PC-3 (cell line): ENCODE results near the gene AIG1. TPM values are rescaled to one million over a fixed set of nuclear protein-coding genes. Genes with fewer than 3 reads are reported as not detected.

ENCODE experiments used
- ATAC-seq: fragments of 200-7000 bp; cut with Tn5 transposase; 2 replicates; pipeline ENCODE4 v1.9.1; 2020; ENCODE audit warnings: mild to moderate bottlenecking, moderate library complexity
- BruUV-seq: library from RNA; stranded (reverse); fragments of 400-500 nt; replicated peaks from 2 replicates; lab custom pipeline; 2021; lab: Mats Ljungman, UMichigan
- CTCF ChIA-PET: fragments of 300-600 bp; sonication (Branson Sonifier 250); formaldehyde crosslinking; loops from one replicate; lab custom pipeline; 2022; ENCODE audit warnings: antibody characterized with exemption; lab: Charles Lee
- POLR2A ChIA-PET: fragments of 300-600 bp; sonication (Branson Sonifier 250); formaldehyde crosslinking; loops from one replicate; lab custom pipeline; 2022; ENCODE audit warnings: antibody characterized with exemption; ENCODE audit not compliant: unreplicated experiment; lab: Charles Lee
- DNase-seq: peaks from one replicate; pipeline ENCODE4 v3.0.0-alpha.2; 2015
- H2AFZ ChIP-seq: fragments of 300-600 bp; sonication (generic); 2 replicates; pipeline ENCODE4 v1.6.0; 2016; ENCODE audit warnings: antibody characterized with exemption, low read length
- H3F3A ChIP-seq: fragments of 300-600 bp; sonication (generic); one replicate; pipeline ENCODE4 v1.6.0; 2017; ENCODE audit warnings: antibody characterized with exemption, low read length, control low read depth, mild to moderate bottlenecking; ENCODE audit not compliant: unreplicated experiment
- H3K27ac ChIP-seq: fragments of 300-600 bp; sonication (generic); 2 replicates; pipeline ENCODE4 v1.5.1; 2016; ENCODE audit warnings: mild to moderate bottlenecking, low read length
- H3K27me3 ChIP-seq: fragments of 300-600 bp; sonication (generic); 2 replicates; pipeline ENCODE4 v1.6.1; 2016; ENCODE audit warnings: low read length, mixed read lengths
- H3K36me3 ChIP-seq: fragments of 300-600 bp; sonication (generic); 2 replicates; pipeline ENCODE4 v1.6.1; 2016; ENCODE audit warnings: low read depth, mixed run types, low read length, mixed read lengths
- H3K4me1 ChIP-seq: fragments of 300-600 bp; sonication (generic); 2 replicates; pipeline ENCODE4 v1.5.1; 2016; ENCODE audit warnings: low read length; ENCODE audit not compliant: insufficient read depth
- H3K4me2 ChIP-seq: fragments of 300-600 bp; sonication (generic); 2 replicates; pipeline ENCODE4 v1.6.0; 2016; ENCODE audit warnings: low read length
- H3K4me3 ChIP-seq: fragments of 300-600 bp; sonication (generic); 2 replicates; pipeline ENCODE4 v1.5.1; 2016; ENCODE audit warnings: mild to moderate bottlenecking, low read length, mixed read lengths
- H3K79me2 ChIP-seq: fragments of 300-600 bp; sonication (generic); 2 replicates; pipeline ENCODE4 v1.6.1; 2017; ENCODE audit warnings: low read length, mixed read lengths
- H3K9ac ChIP-seq: fragments of 300-600 bp; sonication (generic); 2 replicates; pipeline ENCODE4 v1.6.0; 2016; ENCODE audit warnings: mild to moderate bottlenecking, low read length
- H3K9me2 ChIP-seq: fragments of 300-600 bp; sonication (generic); replicated peaks from 2 replicates; pipeline ENCODE4 v1.6.1; 2016; ENCODE audit warnings: mixed run types, low read length, mixed read lengths
- H3K9me3 ChIP-seq: fragments of 300-600 bp; sonication (generic); 2 replicates; pipeline ENCODE4 v1.6.1; 2016; ENCODE audit warnings: low read length, mixed read lengths
- H4K20me1 ChIP-seq: fragments of 300-600 bp; sonication (generic); 2 replicates; pipeline ENCODE4 v1.6.1; 2016; ENCODE audit warnings: low read length, mixed read lengths
- CTCF ChIP-seq: fragments of 300-600 bp; sonication (generic); conservative IDR thresholded peaks from 2 replicates; pipeline ENCODE4 v1.5.1; 2017; ENCODE audit warnings: antibody characterized with exemption, low read depth, mild to moderate bottlenecking, low read length
- EZH2 ChIP-seq: fragments of 300-600 bp; sonication (generic); IDR thresholded peaks from one replicate; pipeline ENCODE4 v1.6.1; 2017; ENCODE audit warnings: antibody characterized with exemption, mild to moderate bottlenecking, low read length; ENCODE audit not compliant: unreplicated experiment
- EZH2phosphoT487 ChIP-seq: fragments of 300-600 bp; sonication (generic); IDR thresholded peaks from 2 replicates; pipeline ENCODE4 v1.6.1; 2018; ENCODE audit warnings: mild to moderate bottlenecking, antibody characterized with exemption, low read length, borderline replicate concordance
- intact Hi-C: fragments of 100-400 bp; cut with micrococcal nuclease; formaldehyde crosslinking; loops from 2 replicates; pipeline ENCODE4 v1.9.0; 2023
- total RNA-seq: library from RNA; depleted of rRNA; stranded (reverse); fragments of >200 nt; gene quantifications from 2 replicates; pipeline ENCODE4 v1.2.3, GENCODE V29; 2014

AIG1 gene
- total RNA-seq, 1 experiment from 2014 or later, result 32.7 TPM

GRCh38 chr6:143295932-143296331 lies 235.2 kb downstream of the AIG1 start:
- H4K20me1 ChIP-seq, result no peaks in the 10 kb centered on the region
- H3K4me3 ChIP-seq, result no peak overlapping the region
- CTCF ChIA-PET, result no interaction called here
- H3K4me1 ChIP-seq, result no peaks in the 10 kb centered on the region
- H3K9ac ChIP-seq, result no peak overlapping the region
- POLR2A ChIA-PET, result no interaction called here
- H3K36me3 ChIP-seq, result no peaks in the 10 kb centered on the region
- no peaks in the 10 kb centered on the region for H3K9me3 ChIP-seq
- intact Hi-C loops, result no loop called here
- no peaks in the 10 kb centered on the region for H3K27me3 ChIP-seq
- no peaks in the 10 kb centered on the region for H3K9me2 ChIP-seq
- BruUV-seq, result no TSS peak
- no peak overlapping the region for H3K4me2 ChIP-seq
- H3K79me2 ChIP-seq, result no peaks in the 10 kb centered on the region
- H2AFZ ChIP-seq, result no peak overlapping the region
- ATAC-seq (no peak), DNase-seq (no peak)
- no peak for TF ChIP-seq CTCF
- TF ChIP-seq EZH2phosphoT487, result no peak
- TF ChIP-seq EZH2, result no peak
- no peaks in the 10 kb centered on the region for H3F3A ChIP-seq
- H3K27ac ChIP-seq, result no peak overlapping the region

GRCh38 chr6:143298071-143298470 lies 237.4 kb downstream of the AIG1 start:
- Histone ChIP-seq H3F3A (no peaks in the 10 kb centered on the region), H3K9me2 (no peaks in the 10 kb centered on the region), H3K36me3 (no peaks in the 10 kb centered on the region), H3K4me3 (no peak overlapping the region), H3K27me3 (no peaks in the 10 kb centered on the region), H3K4me2 (no peak overlapping the region), H3K9ac (no peak overlapping the region), H3K27ac (no peak overlapping the region), H3K79me2 (no peaks in the 10 kb centered on the region), H3K4me1 (no peaks in the 10 kb centered on the region), H2AFZ (no peak overlapping the region), H3K9me3 (no peaks in the 10 kb centered on the region), H4K20me1 (no peaks in the 10 kb centered on the region)
- POLR2A ChIA-PET, result no interaction called here
- TF ChIP-seq EZH2 (no peak), EZH2phosphoT487 (no peak), CTCF (no peak)
- intact Hi-C loops, result no loop called here
- no peak for DNase-seq
- CTCF ChIA-PET, result no interaction called here
- BruUV-seq, result no TSS peak
- no peak for ATAC-seq

- no peak overlapping the region for H3K27ac ChIP-seq
- no peaks in the 10 kb centered on the region for H3K4me1 ChIP-seq
- H2AFZ ChIP-seq, result no peak overlapping the region
- H3F3A ChIP-seq, result no peaks in the 10 kb centered on the region
- CTCF ChIA-PET, result no interaction called here
- no peaks in the 10 kb centered on the region for H4K20me1 ChIP-seq
- H3K27me3 ChIP-seq, result no peaks in the 10 kb centered on the region
- POLR2A ChIA-PET, result no interaction called here
- H3K9me2 ChIP-seq, result no peaks in the 10 kb centered on the region
- H3K36me3 ChIP-seq, result no peaks in the 10 kb centered on the region
- no peak for ATAC-seq
- no TSS peak for BruUV-seq
- TF ChIP-seq EZH2phosphoT487 (no peak), EZH2 (no peak)
- H3K4me2 ChIP-seq, result no peak overlapping the region
- H3K79me2 ChIP-seq, result no peaks in the 10 kb centered on the region
- intact Hi-C loops, result no loop called here
- H3K4me3 ChIP-seq, result no peak overlapping the region
- peak; percentile 2 for DNase-seq
- H3K9ac ChIP-seq, result no peak overlapping the region
- no peaks in the 10 kb centered on the region for H3K9me3 ChIP-seq
Measured at GRCh38 chr6:143299253-143300166, 238.8 kb downstream of the AIG1 start.
